Bronchial epithelial cell (primary cell): ENCODE measurements around the gene ZNF407. TPM values are rescaled to one million over a fixed set of nuclear protein-coding genes. Genes with fewer than 3 reads are reported as not detected.
A peak's percentile ranks its signal among the peaks of the same experiment; 100 is the strongest.

Experiments
- DNase-seq: peaks from one replicate; pipeline ENCODE4 v3.0.0-alpha.2; 2010; ENCODE audit warnings: low read depth
- FAIRE-seq: peaks from 2 replicates; lab custom pipeline; 2011; peaks lifted over from hg19 to GRCh38; lab: Jason Lieb, UNC
- H3K27me3 ChIP-seq: 2 replicates; pipeline ENCODE4 v1.5.1; 2011; ENCODE audit warnings: low read length; ENCODE audit not compliant: control insufficient read depth, insufficient read depth
- H3K36me3 ChIP-seq: 2 replicates; pipeline ENCODE4 v1.5.1; 2011; ENCODE audit warnings: low read length; ENCODE audit not compliant: control insufficient read depth, insufficient read depth
- H3K4me3 ChIP-seq: 2 replicates; pipeline ENCODE4 v1.5.1; 2011; ENCODE audit warnings: mild to moderate bottlenecking, low read depth, low read length, control low read depth
- total RNA-seq: library from RNA; depleted of rRNA; stranded (reverse); fragments of >200 nt; gene quantifications from 2 replicates; pipeline ENCODE4 v1.2.1, GENCODE V29; 2014
- TF ChIP-seq, protein P1 (sequence below): IDR thresholded peaks from 2 replicates; pipeline ENCODE4 v1.5.1; 2011; ENCODE audit warnings: mild to moderate bottlenecking, moderate library complexity, low read length, control low read depth, inconsistent platforms; ENCODE audit not compliant: insufficient read depth, severe bottlenecking

The ZNF407 gene
- total RNA-seq, 1 donor from 2014 or later, result 10.0 TPM

DNA sequence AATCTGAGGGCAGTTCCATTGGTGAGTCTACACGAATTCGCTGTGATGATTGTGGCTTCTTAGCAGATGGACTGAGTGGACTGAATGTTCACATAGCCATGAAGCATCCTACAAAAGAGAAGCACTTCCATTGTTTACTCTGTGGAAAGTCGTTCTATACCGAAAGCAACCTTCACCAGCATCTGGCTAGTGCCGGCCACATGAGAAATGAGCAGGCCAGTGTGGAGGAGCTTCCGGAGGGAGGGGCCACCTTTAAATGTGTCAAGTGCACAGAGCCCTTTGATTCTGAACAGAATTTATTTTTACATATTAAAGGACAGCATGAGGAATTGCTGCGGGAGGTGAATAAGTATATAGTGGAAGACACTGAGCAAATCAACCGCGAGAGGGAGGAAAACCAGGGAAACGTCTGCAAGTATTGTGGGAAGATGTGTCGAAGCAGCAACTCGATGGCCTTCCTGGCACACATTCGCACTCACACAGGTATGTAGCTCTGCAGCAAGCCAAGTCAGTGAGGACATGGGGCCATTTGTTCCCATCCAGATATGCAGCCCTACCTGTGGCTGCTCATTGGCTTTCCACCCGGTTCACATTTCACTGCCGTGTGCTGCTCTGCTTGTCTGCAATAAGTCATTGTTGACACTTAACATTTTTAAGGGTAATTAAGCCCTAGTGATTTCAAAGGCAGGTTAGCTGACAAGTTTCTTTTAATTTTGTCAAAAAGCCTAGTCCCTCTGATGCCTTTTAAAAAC lies 37.7 kb downstream of the ZNF407 start:
- Histone ChIP-seq H3K4me3 (no peak overlapping the region), H3K27me3 (no peaks in the 10 kb centered on the region), H3K36me3 (no peaks in the 10 kb centered on the region)
- FAIRE-seq (peak; percentile 83), DNase-seq (no peak)
- TF ChIP-seq, protein P1, sequence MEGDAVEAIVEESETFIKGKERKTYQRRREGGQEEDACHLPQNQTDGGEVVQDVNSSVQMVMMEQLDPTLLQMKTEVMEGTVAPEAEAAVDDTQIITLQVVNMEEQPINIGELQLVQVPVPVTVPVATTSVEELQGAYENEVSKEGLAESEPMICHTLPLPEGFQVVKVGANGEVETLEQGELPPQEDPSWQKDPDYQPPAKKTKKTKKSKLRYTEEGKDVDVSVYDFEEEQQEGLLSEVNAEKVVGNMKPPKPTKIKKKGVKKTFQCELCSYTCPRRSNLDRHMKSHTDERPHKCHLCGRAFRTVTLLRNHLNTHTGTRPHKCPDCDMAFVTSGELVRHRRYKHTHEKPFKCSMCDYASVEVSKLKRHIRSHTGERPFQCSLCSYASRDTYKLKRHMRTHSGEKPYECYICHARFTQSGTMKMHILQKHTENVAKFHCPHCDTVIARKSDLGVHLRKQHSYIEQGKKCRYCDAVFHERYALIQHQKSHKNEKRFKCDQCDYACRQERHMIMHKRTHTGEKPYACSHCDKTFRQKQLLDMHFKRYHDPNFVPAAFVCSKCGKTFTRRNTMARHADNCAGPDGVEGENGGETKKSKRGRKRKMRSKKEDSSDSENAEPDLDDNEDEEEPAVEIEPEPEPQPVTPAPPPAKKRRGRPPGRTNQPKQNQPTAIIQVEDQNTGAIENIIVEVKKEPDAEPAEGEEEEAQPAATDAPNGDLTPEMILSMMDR, result no peak

DNA sequence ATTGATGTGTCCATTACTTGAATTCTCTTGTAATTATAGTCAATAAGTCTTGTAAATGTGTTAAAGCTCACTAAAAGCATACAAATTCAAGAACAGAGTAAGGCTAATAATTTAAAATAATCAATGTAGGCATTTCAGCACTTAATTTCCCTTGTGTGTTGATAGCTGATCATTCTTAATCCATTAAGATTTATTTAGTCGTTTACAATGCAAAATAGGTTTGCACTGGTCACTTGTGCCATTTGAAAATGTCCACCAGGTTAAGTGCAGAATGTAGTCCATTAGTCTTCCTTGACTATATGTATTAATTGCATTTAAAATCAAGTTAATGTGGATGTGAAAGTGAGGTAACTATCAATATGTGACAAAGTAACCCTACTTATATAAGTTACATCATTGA lies 39.4 kb downstream of the ZNF407 start:
- no peaks in the 10 kb centered on the region for H3K36me3 ChIP-seq
- H3K4me3 ChIP-seq, result no peak overlapping the region
- H3K27me3 ChIP-seq, result no peaks in the 10 kb centered on the region
- TF ChIP-seq, protein P1, result no peak
- DNase-seq (no peak), FAIRE-seq (no peak)

DNA sequence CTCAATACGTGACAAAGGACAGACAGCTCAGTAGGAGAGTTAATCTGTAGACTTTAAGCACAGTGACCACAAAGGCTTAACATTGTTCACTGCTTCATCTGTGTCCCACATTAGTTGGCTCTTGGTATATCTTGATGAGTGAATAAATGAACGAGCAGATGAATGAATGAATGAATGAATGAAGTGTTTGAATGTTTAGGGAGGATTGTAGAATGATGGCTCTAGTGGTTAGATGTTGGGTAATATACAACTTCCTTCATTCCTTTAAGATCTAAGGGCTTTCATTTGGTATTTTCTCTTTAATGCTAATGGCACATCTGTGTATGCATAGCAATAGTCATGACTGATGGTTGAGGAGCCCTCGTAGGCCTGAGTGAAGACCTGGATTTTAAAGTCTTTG lies 40.5 kb downstream of the ZNF407 start:
- no peak for FAIRE-seq
- no peaks in the 10 kb centered on the region for H3K27me3 ChIP-seq

DNA sequence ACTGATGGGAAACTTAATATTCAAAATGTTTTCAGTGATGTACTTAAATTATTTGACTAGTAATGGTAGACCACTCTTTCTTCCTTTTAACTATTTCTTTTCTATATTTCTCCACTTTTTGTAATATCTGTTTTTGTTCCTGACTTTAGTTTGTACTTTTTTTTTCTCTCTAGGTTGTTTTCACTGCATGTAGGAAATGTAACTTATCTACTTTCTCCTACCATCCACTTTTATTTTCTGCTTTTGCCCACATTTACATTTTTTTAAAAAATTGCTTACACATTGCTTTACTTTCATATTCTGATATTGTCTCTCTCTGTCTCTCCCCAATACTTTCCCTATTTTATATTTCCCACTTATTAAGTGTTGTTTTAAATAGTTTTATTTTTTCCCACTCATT lies 47.0 kb downstream of the ZNF407 start:
- no peak for FAIRE-seq
- Histone ChIP-seq H3K27me3 (no peaks in the 10 kb centered on the region), H3K36me3 (no peaks in the 10 kb centered on the region), H3K4me3 (no peak overlapping the region)
- TF ChIP-seq, protein P1, result no peak
- no peak for DNase-seq

More for the DNA sequence above, 40.5 kb downstream of the ZNF407 start:
- Histone ChIP-seq H3K36me3 (no peaks in the 10 kb centered on the region), H3K4me3 (no peak overlapping the region)
- no peak for DNase-seq
- TF ChIP-seq, protein P1, result no peak

DNA sequence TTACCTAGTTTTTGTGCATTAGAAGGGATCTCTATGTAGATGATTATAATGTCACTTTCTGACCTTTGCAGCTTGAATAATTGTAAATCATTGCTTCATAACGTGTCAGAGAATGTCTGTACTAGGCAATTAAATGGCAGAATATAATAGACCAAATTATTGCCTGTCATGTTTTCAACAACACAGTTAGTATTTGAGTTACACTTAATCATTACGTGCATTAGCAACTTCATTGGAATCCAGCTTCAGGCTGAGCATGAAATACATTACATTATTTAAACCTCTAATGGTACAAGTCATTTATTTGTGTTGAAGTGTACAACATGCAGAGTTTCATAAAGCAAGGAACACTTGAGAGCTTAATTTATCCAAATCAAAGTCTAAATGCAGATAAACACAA lies 48.0 kb downstream of the ZNF407 start:
- H3K27me3 ChIP-seq, result no peaks in the 10 kb centered on the region
- peak; percentile 27 for DNase-seq
- no peak overlapping the region for H3K4me3 ChIP-seq
- TF ChIP-seq, protein P1, result no peak
- H3K36me3 ChIP-seq, result no peaks in the 10 kb centered on the region
- no peak for FAIRE-seq
